Measurements from ENCODE around the gene TTC39B.

- no peak for TF ChIP-seq CTCF (IDR thresholded peaks at IDR 0.05 in 2 of 3, conservative IDR thresholded peaks at IDR 0.05 in 1 of 3; ENCODE audit: borderline replicate concordance in 1 of 3, insufficient read depth in 1 of 3, low read depth in 2 of 3, low read length in 2 of 3)
- no peak for TF ChIP-seq POLR2AphosphoS5 (IDR thresholded peaks at IDR 0.05; ENCODE audit: low read depth, low read length)
- no peak for TF ChIP-seq ZNF274 (IDR thresholded peaks at IDR 0.05; ENCODE audit: low read depth, low read length)
- no peak for TF ChIP-seq CBX3 (IDR thresholded peaks at IDR 0.05; ENCODE audit: low read depth)
- no peak for TF ChIP-seq POLR2A (IDR thresholded peaks at IDR 0.05; ENCODE audit: borderline replicate concordance, extremely low read depth, insufficient read depth, insufficient read length)
- no peak for TF ChIP-seq ELF1 (IDR thresholded peaks at IDR 0.05; ENCODE audit: borderline replicate concordance, low read depth)
- TF ChIP-seq SRF (IDR thresholded peaks at IDR 0.05; ENCODE audit: low read depth): no peak
- TF ChIP-seq MAX (IDR thresholded peaks at IDR 0.05): no peak
- TF ChIP-seq JUND (IDR thresholded peaks at IDR 0.05): no peak
- no peak for TF ChIP-seq FOSL1 (IDR thresholded peaks at IDR 0.05; ENCODE audit: low read depth)
- no peak for TF ChIP-seq ZFX (IDR thresholded peaks at IDR 0.05)
- no peak for TF ChIP-seq ZBTB33 (IDR thresholded peaks at IDR 0.05; ENCODE audit: extremely low read depth, insufficient replicate concordance, low read length)
- no peak for TF ChIP-seq EZH2 (IDR thresholded peaks at IDR 0.05)
These were observed 115.6 kb downstream of the TTC39B start for GRCh38 chr9:15191378-15191777.
